ENCODE measurements around the gene DDX20. TPM values are rescaled to one million over a fixed set of nuclear protein-coding genes. Genes with fewer than 3 reads are reported as not detected.
A peak's percentile ranks its signal among the peaks of the same experiment; 100 is the strongest.

DDX20 gene
- total RNA-seq, 3 donors from 2014 or later (not counting 1 experiment from before 2014, with no cell fraction given) = 17.5 to 21.8 (median 17.7) TPM

DNA sequence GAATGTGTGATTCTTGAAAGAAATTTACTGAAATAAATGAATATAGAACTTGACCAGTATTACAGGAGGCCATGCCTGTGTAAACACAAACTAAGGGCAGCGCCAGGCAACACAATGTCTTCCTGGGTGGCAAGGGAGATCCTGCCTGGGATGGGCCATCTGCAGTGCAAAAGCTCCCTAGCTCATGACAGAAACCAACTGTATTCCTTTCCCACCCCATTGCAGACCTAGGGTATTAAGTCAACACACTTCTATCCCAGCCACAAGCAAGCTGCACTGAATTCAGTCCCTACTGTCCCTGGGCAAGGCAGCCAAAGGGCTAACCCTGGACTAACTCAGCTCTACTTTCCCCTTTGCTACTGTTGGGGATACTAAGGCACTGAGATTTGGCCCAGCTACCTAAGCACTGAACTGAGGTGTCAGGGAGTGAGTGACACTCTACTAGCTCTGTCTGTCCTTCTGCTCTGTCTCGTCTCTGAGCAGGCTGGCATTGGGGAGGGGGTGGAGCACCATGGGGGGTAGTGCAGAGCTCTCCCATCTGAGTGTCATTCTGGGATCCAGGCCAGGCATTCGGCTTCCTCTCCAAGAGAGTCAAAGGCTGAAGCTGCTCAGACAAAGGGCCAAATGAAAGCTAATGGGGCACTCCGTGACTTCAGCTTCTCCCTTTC, 19.0 kb upstream of the DDX20 start:
- no peak overlapping the region for H3K27ac Mint-ChIP-seq
- 90% methylated on average over 4 of the region's 4 CpGs for WGBS (ENCODE audit: insufficient coverage)
- Histone ChIP-seq H3K9me3 (ENCODE audit: control insufficient read depth, insufficient read depth, low read length) (no peaks in the 10 kb centered on the region), H3K27ac (ENCODE audit: low read length) (no peak overlapping the region), H3K36me3 (ENCODE audit: control insufficient read depth, insufficient read depth, low read length) (no peaks in the 10 kb centered on the region), H3K27me3 (ENCODE audit: control insufficient read depth, insufficient read depth, low read length) (peaks cover 23% of the 10 kb centered on the region), H3K4me3 (ENCODE audit: low read length) (no peak overlapping the region), H3K4me1 (ENCODE audit: control insufficient read depth, insufficient read depth, low read length) (peaks cover 33% of the 10 kb centered on the region)
- H3K4me1 Mint-ChIP-seq = peaks cover 22 to 36% of the 10 kb centered on the region in 2 donors
- H3K27me3 Mint-ChIP-seq (ENCODE audit: low read depth in 2 of 2) = peaks cover 11 to 21% of the 10 kb centered on the region in 2 donors
- H3K36me3 Mint-ChIP-seq = no peaks in the 10 kb centered on the region
- H3K9me3 Mint-ChIP-seq = no peaks in the 10 kb centered on the region
- peak overlapping the region; percentile 84 for H3K4me3 Mint-ChIP-seq
- DNase-seq (no peak), ATAC-seq (no peak)
- intact Hi-C loops (cut with micrococcal nuclease) = no loop called here
- TF ChIP-seq, protein P1, sequence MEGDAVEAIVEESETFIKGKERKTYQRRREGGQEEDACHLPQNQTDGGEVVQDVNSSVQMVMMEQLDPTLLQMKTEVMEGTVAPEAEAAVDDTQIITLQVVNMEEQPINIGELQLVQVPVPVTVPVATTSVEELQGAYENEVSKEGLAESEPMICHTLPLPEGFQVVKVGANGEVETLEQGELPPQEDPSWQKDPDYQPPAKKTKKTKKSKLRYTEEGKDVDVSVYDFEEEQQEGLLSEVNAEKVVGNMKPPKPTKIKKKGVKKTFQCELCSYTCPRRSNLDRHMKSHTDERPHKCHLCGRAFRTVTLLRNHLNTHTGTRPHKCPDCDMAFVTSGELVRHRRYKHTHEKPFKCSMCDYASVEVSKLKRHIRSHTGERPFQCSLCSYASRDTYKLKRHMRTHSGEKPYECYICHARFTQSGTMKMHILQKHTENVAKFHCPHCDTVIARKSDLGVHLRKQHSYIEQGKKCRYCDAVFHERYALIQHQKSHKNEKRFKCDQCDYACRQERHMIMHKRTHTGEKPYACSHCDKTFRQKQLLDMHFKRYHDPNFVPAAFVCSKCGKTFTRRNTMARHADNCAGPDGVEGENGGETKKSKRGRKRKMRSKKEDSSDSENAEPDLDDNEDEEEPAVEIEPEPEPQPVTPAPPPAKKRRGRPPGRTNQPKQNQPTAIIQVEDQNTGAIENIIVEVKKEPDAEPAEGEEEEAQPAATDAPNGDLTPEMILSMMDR (IDR thresholded peaks at IDR 0.05) = no peak

GRCh38 chr1:111737216-111738132, 18.2 kb upstream of the DDX20 start:
- Mint-ChIP-seq H3K4me1 (peaks cover 22 to 36% of the 10 kb centered on the region in 2 donors), H3K27ac (peak overlapping the region in 1 of 2 donors; percentile 13), H3K4me3 (peak overlapping the region; percentile 84), H3K36me3 (no peaks in the 10 kb centered on the region), H3K9me3 (no peaks in the 10 kb centered on the region), H3K27me3 (ENCODE audit: low read depth in 2 of 2) (peaks cover 14 to 26% of the 10 kb centered on the region in 2 donors)
- Histone ChIP-seq H3K4me1 (ENCODE audit: control insufficient read depth, insufficient read depth, low read length) (peaks cover 33% of the 10 kb centered on the region), H3K27me3 (ENCODE audit: control insufficient read depth, insufficient read depth, low read length) (peaks cover 23% of the 10 kb centered on the region), H3K27ac (ENCODE audit: low read length) (no peak overlapping the region), H3K9me3 (ENCODE audit: control insufficient read depth, insufficient read depth, low read length) (no peaks in the 10 kb centered on the region), H3K4me3 (ENCODE audit: low read length) (no peak overlapping the region), H3K36me3 (ENCODE audit: control insufficient read depth, insufficient read depth, low read length) (no peaks in the 10 kb centered on the region)
- WGBS (ENCODE audit: insufficient coverage) = 59% methylated on average over 8 of the region's 8 CpGs
- ATAC-seq = no peak
- no peak for DNase-seq
- TF ChIP-seq, protein P1 (IDR thresholded peaks at IDR 0.05) = no peak
- intact Hi-C loops (cut with micrococcal nuclease) = no loop called here

DNA sequence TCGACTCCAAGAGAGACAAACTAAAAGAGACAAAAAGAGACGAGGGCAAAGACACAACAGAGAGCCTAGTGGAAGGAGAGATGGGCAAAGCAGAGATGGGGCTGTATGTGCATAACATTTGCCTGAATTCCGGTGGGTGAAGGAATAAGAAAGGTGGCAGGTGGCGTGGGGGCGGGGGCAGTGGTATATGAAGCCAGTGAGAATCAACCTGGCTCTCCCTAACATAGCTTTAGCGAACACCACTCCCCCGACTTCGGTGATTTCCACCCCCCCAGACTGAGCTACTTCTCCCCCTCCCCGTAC, 17.6 kb upstream of the DDX20 start:
- Histone ChIP-seq H3K4me3 (ENCODE audit: low read length) (peak overlapping the region; percentile 1), H3K4me1 (ENCODE audit: control insufficient read depth, insufficient read depth, low read length) (peaks cover 33% of the 10 kb centered on the region), H3K36me3 (ENCODE audit: control insufficient read depth, insufficient read depth, low read length) (no peaks in the 10 kb centered on the region), H3K27me3 (ENCODE audit: control insufficient read depth, insufficient read depth, low read length) (peaks cover 23% of the 10 kb centered on the region), H3K9me3 (ENCODE audit: control insufficient read depth, insufficient read depth, low read length) (no peaks in the 10 kb centered on the region), H3K27ac (ENCODE audit: low read length) (no peak overlapping the region)
- DNase-seq = no peak
- Mint-ChIP-seq H3K27me3 (ENCODE audit: low read depth in 2 of 2) (peaks cover 17 to 29% of the 10 kb centered on the region in 2 donors), H3K27ac (peak overlapping the region in 1 of 2 donors; percentile 13), H3K36me3 (no peaks in the 10 kb centered on the region), H3K4me1 (peaks cover 22 to 36% of the 10 kb centered on the region in 2 donors), H3K9me3 (no peaks in the 10 kb centered on the region), H3K4me3 (peak overlapping the region; percentile 84)
- WGBS (ENCODE audit: insufficient coverage) = 19% methylated on average over 8 of the region's 9 CpGs
- intact Hi-C loops (cut with micrococcal nuclease) = no loop called here
- ATAC-seq = peak in 2 of 3 donors; percentile 26 to 38
- TF ChIP-seq, protein P1 (IDR thresholded peaks at IDR 0.05) = no peak
